Activated CD4-positive, CD25-positive, alpha-beta regulatory T cell treated with anti-CD3 and anti-CD28 coated beads, Interleukin-2, amount 50 U/mL, for 16 hours (primary cell): Measurements from ENCODE around the gene CRACR2B.

ENCODE experiments used
- DNase-seq: peaks from one replicate; pipeline ENCODE4 v3.0.0-alpha.2; 2020; ENCODE audit warnings: low read depth, low spot score

The CRACR2B gene

DNA sequence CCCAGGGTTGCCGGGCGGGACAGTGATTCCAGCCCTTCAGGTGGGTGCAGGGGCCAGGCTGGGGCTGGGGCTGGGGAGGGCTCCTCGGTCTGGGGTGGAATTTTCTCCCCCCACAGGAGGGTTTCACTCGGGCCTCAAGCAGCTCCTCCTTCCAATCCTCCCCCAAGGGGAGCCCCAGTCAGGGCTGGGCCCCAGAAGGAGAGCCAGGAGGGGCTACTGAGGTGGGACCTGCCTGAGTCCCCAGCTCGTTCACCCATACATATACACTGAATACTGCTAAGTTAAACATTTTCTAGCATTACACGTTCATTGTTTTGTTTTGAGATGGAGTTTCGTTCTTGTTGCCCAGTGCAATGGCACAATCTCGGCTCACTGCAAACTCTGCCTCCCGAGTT lies 1.5 kb upstream of the CRACR2B start:
- DNase-seq, result no peak

GRCh38 chr11:826836-827145 lies 928 bp upstream of the CRACR2B start:
- no peak for DNase-seq

- DNase-seq, result no peak
These were observed 398 bp upstream of the CRACR2B start for GRCh38 chr11:827146-827896.

GRCh38 chr11:828506-829175 lies 922 bp downstream of the CRACR2B start:
- DNase-seq, result no peak

DNA sequence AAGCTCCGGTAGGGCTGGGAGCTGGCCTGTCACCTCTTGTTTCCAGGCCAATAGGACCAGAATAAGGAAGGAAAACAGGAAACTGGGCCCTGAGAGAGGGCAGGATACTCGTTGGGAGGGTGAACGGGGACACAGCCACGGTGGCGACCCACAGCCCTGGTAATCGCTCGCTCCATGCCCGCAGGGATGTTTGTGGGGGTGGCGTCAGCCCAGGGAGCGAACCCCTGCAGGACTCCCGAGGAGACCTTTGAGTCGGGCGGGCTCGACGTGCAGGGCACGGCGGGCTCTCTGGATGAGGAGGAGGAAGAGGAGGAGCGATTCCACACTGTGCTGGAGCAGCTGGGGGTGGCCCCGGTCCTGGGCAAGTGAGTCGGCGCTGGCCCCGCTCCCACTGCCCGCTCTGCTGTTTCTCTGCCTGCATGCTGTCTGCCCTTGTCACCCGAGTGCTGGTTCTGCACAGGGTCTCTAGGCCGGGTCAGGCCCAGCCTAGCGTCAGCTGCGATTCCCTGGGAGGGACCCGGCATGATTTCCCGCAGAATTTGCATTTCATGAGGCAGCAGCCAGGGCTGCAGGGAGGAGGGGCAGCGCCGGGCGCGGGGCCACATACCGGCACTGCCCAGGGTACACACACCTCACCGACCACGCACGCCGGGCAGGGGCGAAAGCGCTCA lies 1.6 kb downstream of the CRACR2B start:
- DNase-seq, result no peak

GRCh38 chr11:829847-830294 lies 2.2 kb downstream of the CRACR2B start:
- no peak for DNase-seq

- no peak for DNase-seq
These were observed 2.8 kb downstream of the CRACR2B start for GRCh38 chr11:830295-831117.

DNA sequence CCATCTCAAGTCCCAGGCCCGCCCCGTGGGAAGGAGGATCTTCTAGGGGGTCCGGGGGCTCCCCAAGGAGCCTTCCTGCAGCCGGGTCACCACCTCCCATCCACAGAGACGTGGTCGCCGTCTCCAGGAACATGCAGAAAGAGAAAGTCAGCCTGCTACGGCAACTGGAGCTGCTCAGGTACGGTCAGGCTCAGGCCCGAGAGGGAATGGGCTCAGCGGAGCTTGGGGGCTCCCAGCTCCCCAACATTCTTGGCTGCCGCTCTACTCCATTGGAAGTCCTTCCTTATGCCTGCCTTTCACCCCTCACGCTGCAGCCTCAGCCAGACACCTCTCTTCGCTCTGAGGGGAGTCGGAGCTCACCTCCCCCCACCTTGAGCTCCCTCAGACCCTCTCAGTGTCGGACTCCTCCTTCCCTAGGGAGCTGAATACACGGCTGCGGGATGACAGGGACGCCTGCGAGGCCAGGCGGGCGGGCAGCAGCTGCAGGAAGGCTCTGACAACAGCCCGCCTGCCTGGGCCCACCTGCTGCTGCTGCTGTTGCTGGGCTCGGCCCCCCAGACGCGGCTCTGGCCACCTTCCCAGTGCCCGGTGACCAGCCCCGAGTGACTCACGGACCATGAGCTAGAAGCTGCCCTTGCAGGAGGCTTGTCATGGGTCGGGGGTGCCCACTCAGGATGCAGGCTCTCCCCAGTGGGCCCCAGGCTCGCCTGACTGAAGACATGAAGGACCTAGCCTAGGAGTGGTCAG lies 3.6 kb downstream of the CRACR2B start:
- DNase-seq, result no peak

- no peak for DNase-seq
These were observed 4.3 kb downstream of the CRACR2B start for GRCh38 chr11:831961-832528.

DNA sequence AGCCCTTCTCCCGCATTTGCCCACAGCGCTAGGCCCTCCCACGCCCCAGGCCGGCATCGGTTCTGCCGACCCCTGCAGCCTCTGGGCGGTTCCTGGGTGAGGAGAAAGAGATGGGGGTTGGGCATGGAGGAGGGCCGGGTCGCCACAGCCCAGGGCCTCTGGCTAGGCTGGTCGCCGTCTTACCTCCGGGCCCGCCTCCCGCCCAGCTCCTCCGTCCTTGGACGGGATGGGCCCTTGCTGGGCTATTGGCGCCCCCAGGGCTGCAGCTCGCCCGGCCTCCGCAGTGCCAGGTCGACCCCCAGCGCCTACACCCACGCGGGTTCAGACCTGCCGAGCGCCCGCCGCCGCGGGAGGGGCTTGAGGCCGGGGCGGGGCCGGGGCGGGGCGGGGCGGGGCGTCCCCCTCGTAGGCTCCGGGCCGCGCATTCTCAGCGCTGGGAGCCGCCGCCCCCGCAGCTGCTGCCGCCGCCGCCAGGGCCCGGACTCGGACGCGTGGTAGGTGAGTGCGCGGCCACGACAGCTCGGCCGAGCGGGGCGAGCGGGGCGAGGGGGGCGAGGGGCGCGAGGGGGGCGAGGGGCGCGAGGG lies 4.9 kb downstream of the CRACR2B start, which contains the start of gene CD151:
CD151 (plus strand) TSS at position 424 of the 585 bp plus-strand sequence. CDS start 3,118 bp downstream, outside the sequence.
- no peak for DNase-seq

DNA sequence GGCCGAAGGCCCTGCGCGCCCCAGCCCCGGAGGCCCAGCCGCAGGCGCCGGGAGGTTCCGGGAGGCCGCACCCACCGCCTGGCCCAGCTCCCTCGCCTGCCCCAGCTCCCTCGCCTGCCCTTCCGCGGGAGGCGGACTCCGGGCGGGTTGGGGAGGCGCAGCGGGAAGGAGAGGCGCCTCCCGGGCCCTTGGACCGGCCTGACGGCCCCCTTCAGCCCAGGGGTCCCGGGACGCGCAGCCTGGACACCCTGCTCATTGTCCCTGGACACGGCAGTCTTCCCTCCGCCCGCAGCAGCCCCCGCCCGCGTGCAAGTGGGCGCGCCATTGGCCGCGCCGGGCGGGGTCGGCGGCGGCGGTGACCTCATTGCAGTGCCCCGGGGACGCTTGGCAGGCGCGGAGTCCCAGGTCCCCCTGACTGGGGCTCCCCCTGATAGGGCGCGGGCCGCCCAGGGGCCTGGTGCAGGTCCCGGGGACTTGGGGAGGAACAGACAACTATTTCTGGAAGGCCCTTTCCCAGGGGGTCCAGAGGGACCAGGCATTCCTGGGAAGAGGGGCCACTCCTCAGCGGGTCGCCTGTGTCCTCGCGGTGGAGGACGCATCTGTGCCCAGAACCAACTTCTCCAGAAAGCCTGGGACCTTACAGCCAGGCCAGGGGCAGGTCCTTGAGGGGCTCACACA lies 5.5 kb downstream of the CRACR2B start:
- no peak for DNase-seq

- DNase-seq, result no peak
These were observed 6.2 kb downstream of the CRACR2B start for GRCh38 chr11:833849-834311.

DNA sequence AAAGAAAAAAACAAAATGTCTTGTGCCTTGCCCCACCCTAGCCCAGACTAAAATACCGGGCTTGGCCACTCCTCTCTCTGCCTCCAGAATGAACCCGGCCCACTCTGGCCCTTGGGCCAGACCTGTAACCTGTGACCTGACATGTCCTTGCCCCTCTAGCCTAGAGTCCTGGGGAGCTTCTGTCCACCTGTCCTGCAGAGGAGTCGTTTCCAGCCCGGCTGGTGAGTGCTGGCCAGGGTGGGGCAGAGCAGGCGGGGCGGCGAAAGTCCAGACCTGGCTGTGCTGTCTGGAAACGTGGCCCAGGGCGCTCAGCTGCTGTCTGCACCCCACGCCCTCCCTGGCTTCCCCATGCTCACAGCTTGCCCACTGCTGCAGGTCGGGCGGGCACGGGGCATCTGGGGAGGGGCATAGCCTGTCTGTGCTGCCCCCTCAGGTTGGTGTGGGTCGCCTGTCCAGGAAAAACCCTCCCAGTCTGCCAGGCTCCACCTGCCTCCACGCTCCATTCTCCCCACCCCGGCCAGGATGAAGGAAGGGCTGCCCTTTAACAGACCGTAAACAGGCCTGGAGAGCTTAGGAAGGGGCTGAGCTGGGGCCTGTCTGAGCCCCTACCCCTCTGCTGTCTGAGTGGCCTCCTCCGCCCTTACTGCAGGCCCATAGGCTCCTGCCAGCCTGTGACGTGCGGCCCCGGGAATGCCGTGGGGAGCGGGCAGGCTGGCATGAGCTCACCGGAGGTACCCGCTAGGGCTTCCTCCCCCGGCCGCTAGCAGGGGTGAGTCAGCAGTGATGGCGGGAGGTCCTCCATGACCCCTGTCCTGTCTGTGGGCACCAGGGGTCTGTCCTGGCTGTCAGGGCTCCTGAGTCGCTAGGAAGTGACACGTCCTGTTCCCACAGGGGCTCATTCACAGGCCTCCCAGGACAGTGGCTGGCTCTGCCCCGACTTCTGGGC lies 6.9 kb downstream of the CRACR2B start:
- DNase-seq, result no peak

DNA sequence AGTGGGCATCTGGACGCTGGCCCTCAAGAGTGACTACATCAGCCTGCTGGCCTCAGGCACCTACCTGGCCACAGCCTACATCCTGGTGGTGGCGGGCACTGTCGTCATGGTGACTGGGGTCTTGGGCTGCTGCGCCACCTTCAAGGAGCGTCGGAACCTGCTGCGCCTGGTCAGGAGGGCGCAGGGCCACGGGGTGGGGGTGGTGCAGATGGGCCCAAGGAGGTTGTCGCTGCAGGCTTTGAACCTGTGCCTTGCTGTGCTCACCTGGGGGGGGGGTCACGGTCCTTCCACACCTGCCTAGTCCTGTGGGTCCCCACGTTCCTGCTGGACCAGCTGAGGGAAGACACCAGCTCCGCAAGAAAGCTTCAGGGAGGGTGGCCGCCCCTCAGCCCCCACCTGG lies 8.6 kb downstream of the CRACR2B start:
- DNase-seq, result no peak

- no peak for DNase-seq
These were observed 9.0 kb downstream of the CRACR2B start for GRCh38 chr11:836700-837099.

DNA sequence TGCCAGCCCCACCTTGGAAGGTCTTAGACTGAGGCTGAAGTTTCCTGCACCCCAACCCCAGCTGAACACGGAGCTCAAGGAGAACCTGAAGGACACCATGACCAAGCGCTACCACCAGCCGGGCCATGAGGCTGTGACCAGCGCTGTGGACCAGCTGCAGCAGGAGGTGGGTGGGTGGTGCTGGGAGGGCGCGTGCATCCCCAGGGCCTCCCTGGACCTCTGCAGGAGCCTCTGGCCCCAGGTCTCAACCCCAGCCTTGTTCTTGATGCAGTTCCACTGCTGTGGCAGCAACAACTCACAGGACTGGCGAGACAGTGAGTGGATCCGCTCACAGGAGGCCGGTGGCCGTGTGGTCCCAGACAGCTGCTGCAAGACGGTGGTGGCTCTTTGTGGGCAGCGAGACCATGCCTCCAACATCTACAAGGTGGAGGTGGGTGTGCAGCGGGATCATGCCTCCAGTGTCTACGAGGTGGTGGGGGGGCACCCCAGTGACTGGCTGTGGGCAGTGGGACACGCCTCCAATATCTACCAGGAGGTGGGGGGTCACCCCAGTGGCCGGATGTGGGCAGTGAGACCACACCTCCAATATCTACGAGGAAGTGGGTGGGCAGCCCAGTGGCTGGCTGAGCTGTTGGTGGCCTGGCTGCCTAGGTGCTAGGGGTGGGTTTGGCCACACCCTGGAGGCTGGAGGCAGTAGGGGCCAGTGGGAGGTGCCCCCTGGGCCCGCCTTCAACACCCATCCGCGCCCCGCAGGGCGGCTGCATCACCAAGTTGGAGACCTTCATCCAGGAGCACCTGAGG lies 9.7 kb downstream of the CRACR2B start:
- no peak for DNase-seq

DNA sequence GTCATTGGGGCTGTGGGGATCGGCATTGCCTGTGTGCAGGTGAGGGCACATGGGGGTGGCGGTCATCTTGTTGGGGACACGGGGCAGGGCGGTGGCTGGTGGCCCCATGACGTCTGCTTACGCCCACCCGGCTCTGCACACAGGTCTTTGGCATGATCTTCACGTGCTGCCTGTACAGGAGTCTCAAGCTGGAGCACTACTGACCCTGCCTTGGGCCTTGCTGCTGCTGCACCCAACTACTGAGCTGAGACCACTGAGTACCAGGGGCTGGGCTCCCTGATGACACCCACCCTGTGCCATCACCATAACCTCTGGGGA lies 10.2 kb downstream of the CRACR2B start:
- no peak for DNase-seq
